ENCODE measurements around the gene MSRB3. TPM values are rescaled to one million over a fixed set of nuclear protein-coding genes. Genes with fewer than 3 reads are reported as not detected.

Gene MSRB3
- total and polyA plus RNA-seq, 2 donors (not counting 1 experiment from before 2014, with no cell fraction given): not detected

DNA sequence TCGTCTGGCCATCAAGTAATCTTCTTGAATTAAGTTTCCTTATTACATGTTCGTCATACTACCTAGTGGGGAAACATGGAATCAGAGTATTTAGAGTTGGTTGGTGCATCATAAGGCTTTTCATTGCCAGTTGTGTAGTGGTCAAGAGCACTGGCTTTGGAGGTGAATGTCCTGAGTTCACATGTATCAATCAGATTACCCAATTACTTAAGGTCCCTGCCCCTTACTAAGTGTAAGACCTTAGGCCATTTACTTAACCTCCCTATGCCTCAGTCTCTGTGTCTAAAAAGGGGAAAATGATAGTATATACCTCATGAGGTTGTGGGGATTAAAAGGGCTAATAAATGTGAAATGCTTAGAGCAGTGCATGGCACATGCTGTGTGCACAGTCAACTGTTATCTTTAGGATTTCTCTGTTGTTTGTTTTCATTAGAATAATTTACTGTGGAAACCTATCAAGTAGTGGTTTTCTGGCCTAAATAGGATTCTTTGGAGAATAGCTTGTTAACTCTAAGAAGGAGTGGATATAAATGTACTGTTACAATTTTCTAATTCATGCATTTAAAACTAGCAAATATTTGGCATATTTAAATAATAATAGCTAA, 27.0 kb downstream of the MSRB3 start:
- TF ChIP-seq, protein P1, sequence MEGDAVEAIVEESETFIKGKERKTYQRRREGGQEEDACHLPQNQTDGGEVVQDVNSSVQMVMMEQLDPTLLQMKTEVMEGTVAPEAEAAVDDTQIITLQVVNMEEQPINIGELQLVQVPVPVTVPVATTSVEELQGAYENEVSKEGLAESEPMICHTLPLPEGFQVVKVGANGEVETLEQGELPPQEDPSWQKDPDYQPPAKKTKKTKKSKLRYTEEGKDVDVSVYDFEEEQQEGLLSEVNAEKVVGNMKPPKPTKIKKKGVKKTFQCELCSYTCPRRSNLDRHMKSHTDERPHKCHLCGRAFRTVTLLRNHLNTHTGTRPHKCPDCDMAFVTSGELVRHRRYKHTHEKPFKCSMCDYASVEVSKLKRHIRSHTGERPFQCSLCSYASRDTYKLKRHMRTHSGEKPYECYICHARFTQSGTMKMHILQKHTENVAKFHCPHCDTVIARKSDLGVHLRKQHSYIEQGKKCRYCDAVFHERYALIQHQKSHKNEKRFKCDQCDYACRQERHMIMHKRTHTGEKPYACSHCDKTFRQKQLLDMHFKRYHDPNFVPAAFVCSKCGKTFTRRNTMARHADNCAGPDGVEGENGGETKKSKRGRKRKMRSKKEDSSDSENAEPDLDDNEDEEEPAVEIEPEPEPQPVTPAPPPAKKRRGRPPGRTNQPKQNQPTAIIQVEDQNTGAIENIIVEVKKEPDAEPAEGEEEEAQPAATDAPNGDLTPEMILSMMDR (IDR thresholded peaks at IDR 0.05): no peak
- TF ChIP-seq EZH2 (IDR thresholded peaks at IDR 0.05; ENCODE audit: borderline replicate concordance, insufficient read depth, low read depth, low read length, poor library complexity, severe bottlenecking): no peak
- intact Hi-C loops (cut with micrococcal nuclease): loop anchor here (5.0 kb wide), 1 partner anchor 802 kb away; no protein-coding TSS in a partner anchor
- CTCF ChIA-PET: no interaction called here

More for the DNA sequence above, 27.0 kb downstream of the MSRB3 start:
- no peak for ATAC-seq (ENCODE audit: low read depth)
- no peak for DNase-seq
- Histone ChIP-seq H3K36me3 (replicated peaks in 1 of 2; ENCODE audit: control extremely low read depth in 1 of 2, control insufficient read depth in 1 of 2, extremely low read depth in 1 of 2, insufficient read depth in 2 of 2, low read length in 1 of 2) (no peaks in the 10 kb centered on the region), H2AFZ (ENCODE audit: insufficient read depth, low read depth, low read length, poor library complexity, severe bottlenecking) (no peak overlapping the region), H3K9ac (ENCODE audit: low read length) (no peak overlapping the region), H3K27me3 (replicated peaks in 1 of 4; ENCODE audit: control extremely low read depth in 1 of 4, control insufficient read depth in 3 of 4, insufficient read depth in 4 of 4, low read length in 3 of 4) (peaks cover 0 to 7% (median 0%) of the 10 kb centered on the region in 4 experiments), H4K20me1 (ENCODE audit: control insufficient read depth, insufficient read depth, low read length, poor library complexity, severe bottlenecking) (no peaks in the 10 kb centered on the region), H3K27ac (ENCODE audit: low read length in 2 of 2) (no peak overlapping the region), H3K4me1 (ENCODE audit: control insufficient read depth in 2 of 2, insufficient read depth in 2 of 2, low read length in 2 of 2) (peaks cover 7 to 20% of the 10 kb centered on the region in 2 donors), H3K9me3 (ENCODE audit: control extremely low read depth in 1 of 3, control insufficient read depth in 2 of 3, insufficient read depth in 1 of 3, low read length in 2 of 3) (no peaks in the 10 kb centered on the region), H3K4me2 (replicated peaks; ENCODE audit: low read depth, low read length, poor library complexity, severe bottlenecking) (no peak overlapping the region), H3K4me3 (ENCODE audit: control extremely low read depth in 1 of 5, extremely low read depth in 1 of 5, insufficient read depth in 1 of 5, low read depth in 2 of 5, low read length in 4 of 5) (no peak overlapping the region), H3K79me2 (ENCODE audit: control insufficient read depth, insufficient read depth, low read length) (no peaks in the 10 kb centered on the region)
- 58% methylated on average over 2 of the region's 2 CpGs for WGBS (ENCODE audit: insufficient coverage)
- no peaks in the 10 kb centered on the region for H3K9me3 Mint-ChIP-seq (ENCODE audit: insufficient read depth)
- no peak overlapping the region for H3K27ac Mint-ChIP-seq
- H3K4me3 Mint-ChIP-seq: no peak overlapping the region
- H3K4me1 Mint-ChIP-seq: peaks cover 24% of the 10 kb centered on the region
- peaks cover 26% of the 10 kb centered on the region for H3K27me3 Mint-ChIP-seq
- POLR2A ChIA-PET: no interaction called here

All from B cell (primary cell).